DMS79 (cell line): Measurements from ENCODE around the gene THSD7B.

Experiments
- DNase-seq: peaks from one replicate; lab custom pipeline; 2025; lab: John Stamatoyannopoulos, UW

Gene THSD7B

GRCh38 chr2:137705296-137705695, 940.0 kb downstream of the THSD7B start:
- no peak for DNase-seq

GRCh38 chr2:137706786-137707613, 941.7 kb downstream of the THSD7B start:
- peak; percentile 12 for DNase-seq

GRCh38 chr2:137708311-137708710, 943.0 kb downstream of the THSD7B start:
- no peak for DNase-seq

GRCh38 chr2:137715731-137716191, 950.4 kb downstream of the THSD7B start:
- DNase-seq = no peak

- DNase-seq = no peak
Measured at GRCh38 chr2:137718786-137719185, 953.4 kb downstream of the THSD7B start.

GRCh38 chr2:137721733-137722132, 956.4 kb downstream of the THSD7B start:
- DNase-seq = no peak

- DNase-seq = no peak
Measured at GRCh38 chr2:137724912-137725311, 959.6 kb downstream of the THSD7B start.
